IMR-90 (cell line): ENCODE data around the gene ANXA7. TPM values are rescaled to one million over a fixed set of nuclear protein-coding genes. Genes with fewer than 3 reads are reported as not detected.
A peak's percentile ranks its signal among the peaks of the same experiment; 100 is the strongest.

ENCODE experiments used
- ATAC-seq: fragments of 200-7000 bp; cut with Tn5 transposase; 2 replicates; pipeline ENCODE4 v1.9.1; 2020; ENCODE audit warnings: low read depth, mild to moderate bottlenecking, moderate library complexity
- BruUV-seq: library from RNA; stranded (reverse); fragments of 400-500 nt; replicated peaks from 2 replicates; lab custom pipeline; 2021; lab: Mats Ljungman, UMichigan
- CTCF ChIA-PET: fragments of 300-600 bp; formaldehyde crosslinking; extraction: SDS; loops from one replicate; lab custom pipeline; 2021; ENCODE audit warnings: antibody characterized with exemption; lab: Yijun Ruan, JAX
- POLR2A ChIA-PET: fragments of 300-600 bp; sonication (Branson Sonifier 250); formaldehyde crosslinking; loops from one replicate; lab custom pipeline; 2022; ENCODE audit warnings: antibody characterized with exemption; ENCODE audit not compliant: unreplicated experiment; lab: Charles Lee
- DNase-seq: peaks from one replicate; pipeline ENCODE4 v3.0.0; 2013
- H2AFZ ChIP-seq: replicated peaks from 2 replicates; pipeline ENCODE3; 2013; ENCODE audit warnings: low read length, mild to moderate bottlenecking; ENCODE audit not compliant: poor library complexity
- H2AK5ac ChIP-seq: 2 replicates; pipeline ENCODE4 v1.6.1; 2013; ENCODE audit warnings: low read depth, low read length, inconsistent platforms
- H2AK9ac ChIP-seq: replicated peaks from 2 replicates; pipeline ENCODE3; 2013; ENCODE audit warnings: mild to moderate bottlenecking, low read depth, low read length, moderate library complexity; ENCODE audit not compliant: poor library complexity
- H2BK120ac ChIP-seq: 2 replicates; pipeline ENCODE4 v1.6.1; 2013; ENCODE audit warnings: low read depth, low read length, inconsistent platforms
- H2BK15ac ChIP-seq: 3 replicates; pipeline ENCODE4 v1.6.1; 2013; ENCODE audit warnings: low read depth, low read length, inconsistent platforms
- H2BK20ac ChIP-seq: 2 replicates; pipeline ENCODE4 v1.6.1; 2013; ENCODE audit warnings: low read depth, mild to moderate bottlenecking, inconsistent platforms, low read length, moderate library complexity
- H2BK5ac ChIP-seq: 2 replicates; pipeline ENCODE4 v1.6.1; 2013; ENCODE audit warnings: mild to moderate bottlenecking, low read depth, low read length, inconsistent platforms; ENCODE audit not compliant: poor library complexity, severe bottlenecking
- H3K14ac ChIP-seq: replicated peaks from 2 replicates; pipeline ENCODE4 v1.6.1; 2013; ENCODE audit warnings: low read depth, low read length, inconsistent platforms
- H3K18ac ChIP-seq: 2 replicates; pipeline ENCODE4 v1.6.1; 2013; ENCODE audit warnings: low read depth, low read length, control low read depth
- H3K23ac ChIP-seq: 2 replicates; pipeline ENCODE4 v1.6.1; 2013; ENCODE audit warnings: low read depth, low read length, inconsistent platforms
- H3K27ac ChIP-seq: 2 replicates; pipeline ENCODE4 v1.5.1; 2013; ENCODE audit warnings: mild to moderate bottlenecking, control low read depth, low read length; ENCODE audit not compliant: insufficient read depth
- H3K27me3 ChIP-seq: 2 replicates; pipeline ENCODE4 v1.6.1; 2013; ENCODE audit warnings: low read length; ENCODE audit not compliant: control insufficient read depth, insufficient read depth
- H3K36me3 ChIP-seq: 2 replicates; pipeline ENCODE4 v1.6.1; 2013; ENCODE audit warnings: low read length, mixed read lengths; ENCODE audit not compliant: control insufficient read depth, insufficient read depth
- H3K4ac ChIP-seq: 2 replicates; pipeline ENCODE4 v1.6.1; 2013; ENCODE audit warnings: low read depth, low read length, inconsistent platforms
- H3K4me1 ChIP-seq: 2 replicates; pipeline ENCODE4 v1.6.1; 2013; ENCODE audit warnings: low read length, mixed read lengths; ENCODE audit not compliant: control insufficient read depth, insufficient read depth
- H3K4me2 ChIP-seq: 2 replicates; pipeline ENCODE4 v1.6.1; 2013; ENCODE audit warnings: low read depth, mild to moderate bottlenecking, control low read depth, low read length, moderate library complexity
- H3K4me3 ChIP-seq: 2 replicates; pipeline ENCODE4 v1.5.1; 2013; ENCODE audit warnings: low read depth, mild to moderate bottlenecking, control low read depth, low read length, moderate library complexity; ENCODE audit not compliant: insufficient read depth
- H3K56ac ChIP-seq: 2 replicates; pipeline ENCODE4 v1.6.1; 2013; ENCODE audit warnings: low read length, inconsistent platforms; ENCODE audit not compliant: insufficient read depth; ENCODE audit errors: extremely low read depth
- H3K79me1 ChIP-seq, 2 experiments: 2 replicates each; pipeline ENCODE4 v1.6.1; 2013; ENCODE audit warnings: low read length in 2 of 2, inconsistent platforms in 1 of 2, low read depth in 1 of 2
- H3K9ac ChIP-seq: 2 replicates; pipeline ENCODE4 v1.6.1; 2013; ENCODE audit warnings: low read depth, low read length, control low read depth
- H3K9me1 ChIP-seq: 2 replicates; pipeline ENCODE4 v1.6.1; 2013; ENCODE audit warnings: low read length, inconsistent platforms; ENCODE audit not compliant: insufficient read depth
- H3K9me3 ChIP-seq: 2 replicates; pipeline ENCODE4 v1.6.1; 2013; ENCODE audit warnings: low read length; ENCODE audit not compliant: control insufficient read depth, insufficient read depth
- H4K20me1 ChIP-seq: 2 replicates; pipeline ENCODE4 v1.6.1; 2013; ENCODE audit warnings: low read length, inconsistent platforms; ENCODE audit not compliant: insufficient read depth
- H4K5ac ChIP-seq: 2 replicates; pipeline ENCODE4 v1.6.1; 2013; ENCODE audit warnings: mild to moderate bottlenecking, low read depth, low read length, control low read depth
- H4K8ac ChIP-seq, 2 experiments: 2 replicates each; pipeline ENCODE4 v1.6.1; 2013; ENCODE audit warnings: low read depth in 2 of 2, low read length in 2 of 2, control low read depth in 1 of 2, inconsistent platforms in 1 of 2
- H4K91ac ChIP-seq: 2 replicates; pipeline ENCODE4 v1.6.1; 2013; ENCODE audit warnings: low read depth, low read length, inconsistent platforms; ENCODE audit not compliant: insufficient read depth
- BHLHE40 ChIP-seq: fragments of 150-350 bp; IDR thresholded peaks from 2 replicates; pipeline ENCODE4 v1.6.1; 2016; ENCODE audit warnings: mild to moderate bottlenecking, low read depth, low read length
- CEBPB ChIP-seq: IDR thresholded peaks from 2 replicates; pipeline ENCODE4 v1.6.1; 2012; ENCODE audit warnings: low read depth, low read length, improper control_type of control experiment
- MAFK ChIP-seq: IDR thresholded peaks from 2 replicates; pipeline ENCODE4 v1.6.1; 2012; ENCODE audit warnings: low read depth, low read length, improper control_type of control experiment
- MAZ ChIP-seq: IDR thresholded peaks from 2 replicates; pipeline ENCODE4 v1.6.1; 2012; ENCODE audit warnings: low read depth, mild to moderate bottlenecking, low read length, improper control_type of control experiment, moderate library complexity, borderline replicate concordance
- NFE2L2 ChIP-seq: fragments of 150-350 bp; IDR thresholded peaks from 2 replicates; pipeline ENCODE4 v1.6.1; 2016; ENCODE audit warnings: low read depth, mild to moderate bottlenecking, low read length
- RAD21 ChIP-seq: IDR thresholded peaks from 2 replicates; pipeline ENCODE4 v1.6.1; 2012; ENCODE audit warnings: low read length, improper control_type of control experiment
- RCOR1 ChIP-seq: IDR thresholded peaks from 2 replicates; pipeline ENCODE4 v1.6.1; 2012; ENCODE audit warnings: mild to moderate bottlenecking, low read length, improper control_type of control experiment; ENCODE audit not compliant: insufficient replicate concordance
- RFX5 ChIP-seq: IDR thresholded peaks from 2 replicates; pipeline ENCODE4 v1.8.0; 2012; ENCODE audit warnings: low read depth, mild to moderate bottlenecking, low read length, moderate library complexity
- WGBS, 2 experiments: methylation state at CpG; one replicate each; pipeline versions ENCODE4 v1.1.5 to v1.1.7; 2013; ENCODE audit warnings: missing lambda C conversion rate in 2 of 2; ENCODE audit not compliant: insufficient read length in 1 of 2; ENCODE audit errors: extremely low coverage in 2 of 2; 5-methylcytosine and 5-hydroxymethylcytosine counted together
- dilution Hi-C: fragments of 300-500 bp; cut with HindIII; formaldehyde crosslinking; loops from one replicate; pipeline ENCODE4 v1.14.3; 2018; ENCODE audit warnings: low sequenced_read_pairs; ENCODE audit not compliant: unreplicated experiment
- in situ Hi-C: fragments of 300-500 bp; cut with MboI; formaldehyde crosslinking; loops from 3 replicates; pipeline ENCODE4 v1.14.3; 2019; ENCODE audit warnings: low sequenced_read_pairs, inconsistent platforms, mixed read lengths
- intact Hi-C: fragments of 100-400 bp; cut with micrococcal nuclease; formaldehyde crosslinking; loops from 2 replicates; pipeline ENCODE4 v1.10.0; 2022
- polyA plus RNA-seq, 3 experiments: library from polyadenylated mRNA; depleted of rRNA; stranded (reverse); fragments of >200 nt; gene quantifications; 2 replicates each; pipeline ENCODE4 v1.2.3, GENCODE V29; 2012; ENCODE audit warnings: low replicate concordance in 1 of 3
- total RNA-seq: library from RNA; depleted of rRNA; stranded (reverse); fragments of >200 nt; gene quantifications from 2 replicates; pipeline ENCODE4 v1.2.3, GENCODE V29; 2012

Gene ANXA7
- total and polyA plus RNA-seq, 2 of the 4 experiments (the other 2 are of a cell fraction), result 77.4 to 120 TPM

- WGBS, 2 experiments, result 71% methylated on average over 2 of the region's 8 CpGs; no CpG with 5 or more reads in 1 of the 2 experiments
- H3K4me3 ChIP-seq, result no peak overlapping the region
- H3K9me1 ChIP-seq, result no peaks in the 10 kb centered on the region
- H3K4me2 ChIP-seq, result no peak overlapping the region
- ChIA-PET POLR2A (no interaction called here), CTCF (no interaction called here)
- no peak overlapping the region for H3K18ac ChIP-seq
- no TSS peak for BruUV-seq
- H3K14ac ChIP-seq, result no peak overlapping the region
- H2AK5ac ChIP-seq, result no peak overlapping the region
- no peak overlapping the region for H2AK9ac ChIP-seq
- no peak overlapping the region; the same call in 1 of the 2 replicates for H4K5ac ChIP-seq
- no peaks in the 10 kb centered on the region for H3K9me3 ChIP-seq
- H3K56ac ChIP-seq, result no peak overlapping the region
- DNase-seq, result no peak
- H3K23ac ChIP-seq, result no peak overlapping the region
- H4K8ac ChIP-seq, result peak overlapping the region; percentile 68 to 91; a peak in 3 of 4 replicates
- H3K27me3 ChIP-seq, result peaks cover 12% of the 10 kb centered on the region; the same call in 1 of the 2 replicates
- no peak overlapping the region for H2BK5ac ChIP-seq
- no peaks in the 10 kb centered on the region for H3K4me1 ChIP-seq
- no peak overlapping the region for H3K4ac ChIP-seq
- in situ Hi-C loops, result no loop called here
- H4K20me1 ChIP-seq, result no peaks in the 10 kb centered on the region
- no peaks in the 10 kb centered on the region for H3K36me3 ChIP-seq
- H2BK20ac ChIP-seq, result no peak overlapping the region
- no peaks in the 10 kb centered on the region for H3K79me1 ChIP-seq
- H2AFZ ChIP-seq, result no peak overlapping the region
- no peak for ATAC-seq
- no peak overlapping the region for H3K27ac ChIP-seq
- dilution Hi-C loops, result no loop called here
- no peak overlapping the region for H4K91ac ChIP-seq
- TF ChIP-seq NFE2L2 (no peak), CEBPB (no peak), MAFK (no peak), BHLHE40 (no peak), MAZ (no peak), RAD21 (no peak), RFX5 (no peak), RCOR1 (no peak)
- intact Hi-C loops, result no loop called here
- H2BK120ac ChIP-seq, result no peak overlapping the region
- H2BK15ac ChIP-seq, result no peak overlapping the region
- no peak overlapping the region for H3K9ac ChIP-seq
Measured at GRCh38 chr10:73359492-73359891, 54.4 kb downstream of the ANXA7 start.
